LoVo (cell line): ENCODE data around the gene ABCA2.
"Not testable (repeated sequence)": the region's sequence is repeated elsewhere in the genome, so short reads cannot be mapped to it uniquely, and the experiment has no call there.

Experiments
- DNase-seq: peaks from one replicate; pipeline ENCODE4 v3.0.0-alpha.2; 2016; ENCODE audit warnings: low spot score

ABCA2 gene

GRCh38 chr9:137046088-137046787 is 18.2 kb upstream of the ABCA2 start, which contains the start of gene NPDC1:
TSS of gene NPDC1 (minus strand) at chr9:137046177. CDS start at chr9:137045989, 188 bp downstream.
- DNase-seq, result peak; percentile 88

- peak; percentile 14 for DNase-seq
Measured at GRCh38 chr9:137045294-137046087, 17.5 kb upstream of the ABCA2 start.

- no peak for DNase-seq
Measured at GRCh38 chr9:137044502-137045177, 16.6 kb upstream of the ABCA2 start.

- no peak for DNase-seq
Measured at GRCh38 chr9:137044037-137044436, 16.0 kb upstream of the ABCA2 start.

GRCh38 chr9:137042751-137043727 is 15.0 kb upstream of the ABCA2 start:
- no peak for DNase-seq

- no peak for DNase-seq
Measured at GRCh38 chr9:137041124-137041523, 13.1 kb upstream of the ABCA2 start.

- DNase-seq, result no peak
Measured at GRCh38 chr9:137040568-137040967, 12.5 kb upstream of the ABCA2 start.

- no peak for DNase-seq
Measured at GRCh38 chr9:137039611-137040366, 11.8 kb upstream of the ABCA2 start.

GRCh38 chr9:137038916-137039315 is 10.9 kb upstream of the ABCA2 start:
- DNase-seq, result no peak

- DNase-seq, result no peak
Measured at GRCh38 chr9:137037483-137037882, 9.4 kb upstream of the ABCA2 start.

GRCh38 chr9:137037035-137037434 is 9.0 kb upstream of the ABCA2 start:
- no peak for DNase-seq

GRCh38 chr9:137035937-137036336 is 7.9 kb upstream of the ABCA2 start:
- DNase-seq, result no peak

- DNase-seq, result no peak
Measured at GRCh38 chr9:137035507-137035834, 7.4 kb upstream of the ABCA2 start.

GRCh38 chr9:137034709-137035506 is 6.9 kb upstream of the ABCA2 start:
- peak; percentile 82 for DNase-seq

GRCh38 chr9:137034039-137034708 is 6.1 kb upstream of the ABCA2 start:
- peak; percentile 2 for DNase-seq

- DNase-seq, result not testable (repeated sequence)
Measured at GRCh38 chr9:137033481-137033880, 5.4 kb upstream of the ABCA2 start.

GRCh38 chr9:137032858-137033257 is 4.8 kb upstream of the ABCA2 start:
- no peak for DNase-seq

GRCh38 chr9:137031904-137032640 is 4.0 kb upstream of the ABCA2 start, which contains the start of gene FUT7:
TSS of gene FUT7 (minus strand) at chr9:137032088. CDS start at chr9:137031991, 97 bp downstream.
- no peak for DNase-seq
